ENCODE data around the gene DTL.

GRCh38 chr1:212124690-212125582 is 89.4 kb downstream of the DTL start:
- TF ChIP-seq POLR2AphosphoS5 (IDR thresholded peaks at IDR 0.05; ENCODE audit: low read depth, low read length) (no peak), CTCF (IDR thresholded peaks at IDR 0.05) (no peak), TCF7L2 (IDR thresholded peaks at IDR 0.05; ENCODE audit: low read depth, low read length) (no peak), REST (IDR thresholded peaks at IDR 0.05; ENCODE audit: insufficient read depth in 1 of 2, low read depth in 2 of 2, low read length in 1 of 2) (no peak), SIN3A (IDR thresholded peaks at IDR 0.05; ENCODE audit: borderline replicate concordance, insufficient read depth, low read depth, low read length) (no peak)
